ENCODE data around the gene CDKAL1. TPM values are rescaled to one million over a fixed set of nuclear protein-coding genes. Genes with fewer than 3 reads are reported as not detected.
A peak's percentile ranks its signal among the peaks of the same experiment; 100 is the strongest.

The CDKAL1 gene
- polyA plus RNA-seq, 2 of the 4 experiments (the other 2 are of a cell fraction), result 4.7 to 8.3 TPM

DNA sequence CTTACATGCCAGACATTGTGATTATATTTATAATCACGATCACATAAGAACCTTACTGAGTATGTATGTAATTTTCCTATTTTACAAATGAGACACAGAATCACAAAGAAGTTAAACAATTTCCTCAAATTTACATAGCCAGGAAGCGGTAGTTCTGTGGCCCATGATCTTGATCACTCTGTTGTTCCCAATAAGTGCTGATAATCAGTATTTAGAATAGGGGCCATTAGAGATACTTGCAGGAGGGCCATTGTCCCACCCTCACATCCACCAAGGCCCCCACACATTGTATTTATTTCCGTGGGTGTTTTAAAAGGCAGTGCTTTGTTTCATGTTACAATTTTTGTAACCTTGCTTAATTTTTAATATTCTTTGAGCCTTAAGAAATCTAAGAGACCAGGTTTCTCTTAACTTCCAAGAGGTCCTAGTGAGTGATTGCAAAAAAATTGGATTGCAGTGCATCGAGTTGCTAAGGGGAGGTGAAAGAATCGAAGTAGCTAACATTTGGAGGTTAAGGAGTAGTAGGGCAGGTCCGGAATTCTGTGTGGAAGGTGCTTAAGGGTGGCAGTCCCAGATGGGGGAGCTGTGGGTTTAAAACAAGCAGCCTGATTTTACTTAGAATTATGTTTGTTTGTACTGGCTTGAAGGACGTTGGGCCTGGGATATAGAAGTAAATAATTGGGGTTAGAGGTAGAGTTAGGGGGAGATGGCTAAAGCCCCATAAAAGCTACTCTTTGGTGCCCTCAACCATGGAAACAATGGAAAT lies 339.4 kb downstream of the CDKAL1 start:
- ChIA-PET CTCF (interaction anchor here (0.6 to 1.3 kb wide), 5 partner anchors 34 to 718 kb away, joined by 3 to 6 read pairs (median 3); no protein-coding TSS in a partner anchor), POLR2A (interaction anchor here (0.7 kb wide), 1 partner anchor 720 kb away, joined by 3 read pairs; the partner anchor contains the start of gene SOX4)
- no peak overlapping the region for H3K4me3 ChIP-seq
- H3K27ac ChIP-seq, result 0 out of 6 replicates have a peak overlapping the region, but pooled peaks of 1 of the 2 experiments have one; percentile 37
- no peaks in the 10 kb centered on the region for H3K9me3 ChIP-seq
- ATAC-seq (peak in 1 of 2 experiments; percentile 43; a peak in 1 of 6 replicates), FAIRE-seq (no peak), DNase-seq (ENCODE audit: low read depth in 1 of 2, low spot score in 1 of 2) (peak in 1 of 2 experiments; percentile 57)
- 61% methylated on average over 7 of the region's 7 CpGs for WGBS (ENCODE audit: missing lambda C conversion rate)
- TF ChIP-seq SREBF2 (IDR thresholded peaks at IDR 0.05), result no peak
- peak; percentile 41 to 45; a peak in 3 of 5 replicates for TF ChIP-seq RAD21 (conservative IDR thresholded peaks at IDR 0.05 in 1 of 2, IDR thresholded peaks at IDR 0.05 in 1 of 2)
- no peak overlapping the region for H3K4me2 ChIP-seq
- peaks cover 36% of the 10 kb centered on the region for H3K4me1 ChIP-seq

DNA sequence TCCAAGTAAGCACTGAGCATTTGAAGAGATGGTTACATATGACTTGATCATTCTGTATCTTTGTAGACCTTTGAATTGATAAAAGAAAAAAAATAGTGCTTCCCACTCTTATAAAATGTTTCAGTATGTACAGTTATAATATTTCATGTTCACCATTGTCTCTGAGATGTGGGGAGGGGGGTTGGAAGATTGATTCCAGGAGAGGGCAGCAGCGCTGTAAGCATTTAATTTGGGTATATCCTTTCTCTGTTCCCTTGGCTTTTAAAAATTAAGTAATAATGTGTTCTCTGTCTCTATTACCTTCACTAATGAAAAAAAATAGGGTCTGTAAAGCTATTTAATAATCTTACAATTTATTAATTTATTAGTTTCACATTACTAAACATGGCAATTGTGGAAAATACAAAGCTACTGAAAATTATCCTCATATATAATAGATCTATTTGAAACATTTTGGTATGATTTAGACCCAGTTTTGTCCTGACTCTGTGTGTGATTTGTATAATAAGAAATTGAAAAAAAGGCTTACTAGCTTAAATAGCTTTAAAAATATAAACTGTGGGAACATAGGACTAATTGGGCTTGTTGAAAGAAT lies 341.2 kb downstream of the CDKAL1 start:
- no peak for TF ChIP-seq HEYL (CRISPR knock-in tag; IDR thresholded peaks at IDR 0.05)
- no peak for TF ChIP-seq MYC (IDR thresholded peaks at IDR 0.05; ENCODE audit: borderline replicate concordance, low read length)
- TF ChIP-seq RCOR1 (IDR thresholded peaks at IDR 0.05; ENCODE audit: low read depth, low read length), result no peak
- TF ChIP-seq, protein P1, sequence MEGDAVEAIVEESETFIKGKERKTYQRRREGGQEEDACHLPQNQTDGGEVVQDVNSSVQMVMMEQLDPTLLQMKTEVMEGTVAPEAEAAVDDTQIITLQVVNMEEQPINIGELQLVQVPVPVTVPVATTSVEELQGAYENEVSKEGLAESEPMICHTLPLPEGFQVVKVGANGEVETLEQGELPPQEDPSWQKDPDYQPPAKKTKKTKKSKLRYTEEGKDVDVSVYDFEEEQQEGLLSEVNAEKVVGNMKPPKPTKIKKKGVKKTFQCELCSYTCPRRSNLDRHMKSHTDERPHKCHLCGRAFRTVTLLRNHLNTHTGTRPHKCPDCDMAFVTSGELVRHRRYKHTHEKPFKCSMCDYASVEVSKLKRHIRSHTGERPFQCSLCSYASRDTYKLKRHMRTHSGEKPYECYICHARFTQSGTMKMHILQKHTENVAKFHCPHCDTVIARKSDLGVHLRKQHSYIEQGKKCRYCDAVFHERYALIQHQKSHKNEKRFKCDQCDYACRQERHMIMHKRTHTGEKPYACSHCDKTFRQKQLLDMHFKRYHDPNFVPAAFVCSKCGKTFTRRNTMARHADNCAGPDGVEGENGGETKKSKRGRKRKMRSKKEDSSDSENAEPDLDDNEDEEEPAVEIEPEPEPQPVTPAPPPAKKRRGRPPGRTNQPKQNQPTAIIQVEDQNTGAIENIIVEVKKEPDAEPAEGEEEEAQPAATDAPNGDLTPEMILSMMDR (IDR thresholded peaks at IDR 0.05), result peak; percentile 64
- TF ChIP-seq CHD4 (IDR thresholded peaks at IDR 0.05; ENCODE audit: borderline replicate concordance), result no peak
- TF ChIP-seq BHLHE40 (IDR thresholded peaks at IDR 0.05; ENCODE audit: low read depth, low read length), result no peak
- TF ChIP-seq ZSCAN20 (CRISPR knock-in tag; IDR thresholded peaks at IDR 0.05), result no peak
- peak; percentile 76 to 79 for TF ChIP-seq RAD21 (conservative IDR thresholded peaks at IDR 0.05 in 1 of 2, IDR thresholded peaks at IDR 0.05 in 1 of 2)
- TF ChIP-seq HOXB13 (CRISPR knock-in tag; IDR thresholded peaks at IDR 0.05; ENCODE audit: low read depth), result no peak
- no peak for TF ChIP-seq PHF8 (IDR thresholded peaks at IDR 0.05; ENCODE audit: borderline replicate concordance, low read depth)
- no peak for TF ChIP-seq FOSB (CRISPR knock-in tag; IDR thresholded peaks at IDR 0.05)
- TF ChIP-seq, protein P2, sequence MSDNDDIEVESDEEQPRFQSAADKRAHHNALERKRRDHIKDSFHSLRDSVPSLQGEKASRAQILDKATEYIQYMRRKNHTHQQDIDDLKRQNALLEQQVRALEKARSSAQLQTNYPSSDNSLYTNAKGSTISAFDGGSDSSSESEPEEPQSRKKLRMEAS (IDR thresholded peaks at IDR 0.05), result no peak
- no peak for TF ChIP-seq JUN (IDR thresholded peaks at IDR 0.05)
- no peak for TF ChIP-seq EHF (CRISPR knock-in tag; IDR thresholded peaks at IDR 0.05)
- TF ChIP-seq POLR2AphosphoS2 (conservative IDR thresholded peaks at IDR 0.05; ENCODE audit: low read length), result no peak
- TF ChIP-seq, protein P3, sequence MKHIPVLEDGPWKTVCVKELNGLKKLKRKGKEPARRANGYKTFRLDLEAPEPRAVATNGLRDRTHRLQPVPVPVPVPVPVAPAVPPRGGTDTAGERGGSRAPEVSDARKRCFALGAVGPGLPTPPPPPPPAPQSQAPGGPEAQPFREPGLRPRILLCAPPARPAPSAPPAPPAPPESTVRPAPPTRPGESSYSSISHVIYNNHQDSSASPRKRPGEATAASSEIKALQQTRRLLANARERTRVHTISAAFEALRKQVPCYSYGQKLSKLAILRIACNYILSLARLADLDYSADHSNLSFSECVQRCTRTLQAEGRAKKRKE (CRISPR knock-in tag; IDR thresholded peaks at IDR 0.05; ENCODE audit: low read depth), result no peak
- TF ChIP-seq SREBF2 (IDR thresholded peaks at IDR 0.05), result no peak
- TF ChIP-seq, protein P4, sequence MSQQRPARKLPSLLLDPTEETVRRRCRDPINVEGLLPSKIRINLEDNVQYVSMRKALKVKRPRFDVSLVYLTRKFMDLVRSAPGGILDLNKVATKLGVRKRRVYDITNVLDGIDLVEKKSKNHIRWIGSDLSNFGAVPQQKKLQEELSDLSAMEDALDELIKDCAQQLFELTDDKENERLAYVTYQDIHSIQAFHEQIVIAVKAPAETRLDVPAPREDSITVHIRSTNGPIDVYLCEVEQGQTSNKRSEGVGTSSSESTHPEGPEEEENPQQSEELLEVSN (IDR thresholded peaks at IDR 0.05; ENCODE audit: borderline replicate concordance, low read depth), result no peak
- peak; percentile 79 for TF ChIP-seq SMC3 (IDR thresholded peaks at IDR 0.05)
- TF ChIP-seq ESRRA (IDR thresholded peaks at IDR 0.05; ENCODE audit: borderline replicate concordance, low read length), result no peak
- no peak for TF ChIP-seq RNF2 (IDR thresholded peaks at IDR 0.05; ENCODE audit: borderline replicate concordance, low read depth)
- H3K27ac ChIP-seq, result peak overlapping the region; percentile 37 to 89; a peak in 2 of 6 replicates
- FAIRE-seq (no peak), ATAC-seq (peak in 1 of 2 experiments; percentile 46; a peak in 2 of 6 replicates), DNase-seq (ENCODE audit: low read depth in 1 of 2, low spot score in 1 of 2) (peak in 1 of 2 experiments; percentile 40)
- H3K4me2 ChIP-seq, result peak overlapping the region; percentile 88; the same call in 2 of the 3 replicates
- no peak overlapping the region for H3K4me3 ChIP-seq
- POLR2A ChIA-PET, result no interaction called here
- CTCF ChIA-PET, result interaction anchor here (0.6 to 2.3 kb wide), 6 partner anchors 132 to 1956 kb away, joined by 3 to 27 read pairs (median 3); partner anchors contain the start of gene SOX4
- no peaks in the 10 kb centered on the region for H3K9me3 ChIP-seq
- WGBS (ENCODE audit: missing lambda C conversion rate), result 33% methylated on average over 1 of the region's 1 CpG
- peaks cover 36% of the 10 kb centered on the region for H3K4me1 ChIP-seq
